ENCODE results near the gene OR51E1.

Gene OR51E1

GRCh38 chr11:4643682-4644081 lies at the start of gene OR51E1:
Gene OR51E1, plus strand, starts transcription at chr11:4643982. Its CDS starts 8,545 bp downstream, at chr11:4652527.
- no peak for DNase-seq

- DNase-seq = no peak
Observed at GRCh38 chr11:4605057-4605456, 38.7 kb upstream of the OR51E1 start.

DNA sequence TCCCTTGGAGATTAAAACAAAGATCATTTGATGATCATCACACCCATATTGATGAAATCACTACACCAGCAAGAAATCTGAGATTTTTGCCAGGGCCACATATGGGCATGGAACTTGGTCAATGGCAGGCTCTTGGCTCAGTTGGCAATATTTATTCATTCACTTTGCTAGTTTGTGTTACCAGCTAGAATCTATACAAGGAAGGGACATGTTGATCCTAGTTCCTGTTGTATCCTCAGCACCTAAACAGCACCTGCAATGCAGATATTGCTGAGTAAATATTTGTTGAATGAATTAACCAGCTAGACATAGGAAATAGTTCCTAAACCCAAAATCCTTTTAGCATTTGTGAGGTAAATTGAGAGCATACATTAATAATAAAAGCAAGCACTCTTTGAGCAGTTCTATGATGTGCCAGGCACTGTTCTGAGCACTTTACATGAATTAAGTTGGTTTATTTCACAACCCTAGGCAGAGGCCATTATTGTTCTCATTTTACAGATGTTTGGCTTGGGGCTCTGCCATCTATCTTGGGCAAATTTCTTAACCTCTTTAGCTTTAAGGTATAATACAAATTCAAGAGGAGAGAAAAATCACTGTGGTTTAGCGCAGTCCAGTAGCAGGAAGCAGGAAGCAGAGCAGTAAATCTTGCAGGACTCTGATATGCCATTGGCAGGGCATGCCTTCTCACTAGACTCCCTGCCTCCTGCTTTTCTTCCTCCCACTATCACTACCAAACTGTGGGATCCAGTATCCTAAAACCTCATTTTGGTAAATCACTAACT lies 37.4 kb upstream of the OR51E1 start:
- DNase-seq = no peak

GRCh38 chr11:4607096-4607495 lies 36.7 kb upstream of the OR51E1 start:
- DNase-seq = no peak

- peak; percentile 70 for DNase-seq
Observed at GRCh38 chr11:4607781-4608666, 35.8 kb upstream of the OR51E1 start, which contains the start of gene TRIM68. Gene TRIM68, minus strand, starts transcription at chr11:4608231. Its CDS starts 2,727 bp downstream, at chr11:4605504.

DNA sequence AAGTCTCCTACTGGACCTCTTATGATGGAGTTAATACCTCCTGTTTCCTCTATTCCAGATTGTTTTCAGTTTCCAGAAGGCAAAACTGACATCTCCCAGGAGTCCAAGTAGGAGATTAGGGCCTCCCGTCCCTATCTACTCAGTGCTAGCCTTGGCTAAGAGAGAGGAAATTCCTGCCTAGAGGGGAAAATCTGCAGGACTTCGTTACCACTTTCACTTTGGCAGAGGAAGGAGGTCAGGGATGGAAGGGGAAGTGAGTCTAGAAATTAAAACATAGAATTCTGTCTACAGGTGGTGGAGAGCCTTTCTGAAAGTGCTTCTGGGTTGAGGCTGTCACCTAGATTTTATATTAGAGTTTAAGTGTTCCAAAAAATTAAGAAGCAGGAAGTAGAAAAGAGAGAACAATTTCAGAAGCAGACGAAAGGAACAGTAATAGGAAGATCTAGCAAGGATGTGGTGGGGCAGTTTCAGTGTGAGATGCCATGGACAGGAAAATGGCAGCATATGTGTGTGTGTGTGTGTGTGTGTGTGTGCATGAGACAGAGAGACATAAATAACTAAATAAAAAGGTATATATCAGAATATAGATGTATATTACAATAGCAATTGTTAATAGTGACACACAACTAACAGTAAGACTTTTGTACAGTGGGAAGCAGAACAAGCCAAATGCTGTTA lies 33.4 kb upstream of the OR51E1 start:
- DNase-seq = no peak

DNA sequence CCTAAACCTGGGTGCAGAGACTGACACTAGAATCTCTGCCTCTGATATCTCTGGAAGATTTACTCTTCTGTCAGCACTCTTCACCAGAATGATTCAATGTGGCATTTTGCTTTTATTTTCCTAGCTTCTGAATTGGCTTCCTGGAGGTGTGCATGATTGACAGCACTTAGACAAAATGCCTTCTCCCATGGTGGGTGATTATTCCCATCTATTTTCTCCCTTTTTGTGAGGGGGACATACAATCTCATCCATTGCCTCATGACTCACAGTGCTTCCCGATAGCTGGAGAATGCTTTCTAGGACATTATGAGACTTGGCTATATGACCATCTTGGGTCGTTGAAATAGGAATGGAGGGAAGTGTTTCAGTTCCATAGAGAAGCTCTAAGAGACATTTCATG lies 31.8 kb upstream of the OR51E1 start:
- no peak for DNase-seq

GRCh38 chr11:4615856-4616444 lies 27.8 kb upstream of the OR51E1 start:
- DNase-seq = no peak

DNA sequence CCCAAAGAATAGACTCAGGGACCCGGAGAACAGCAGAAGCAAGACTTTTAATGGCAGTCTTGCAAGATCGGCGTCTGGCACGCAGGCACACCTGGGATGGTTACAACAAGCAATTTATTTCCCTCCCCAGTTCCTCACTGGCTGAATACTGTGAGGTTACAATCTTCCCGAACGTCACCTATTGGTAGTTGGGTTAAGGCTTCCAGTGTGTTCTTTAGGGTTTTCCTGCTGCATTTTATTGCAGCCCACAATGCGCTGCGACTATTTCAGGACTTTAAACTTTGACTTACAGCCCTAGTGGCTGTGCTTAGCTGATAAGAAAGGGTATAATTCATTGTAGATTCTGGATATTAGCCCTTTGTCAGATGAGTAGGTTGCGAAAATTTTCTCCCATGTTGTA lies 24.3 kb upstream of the OR51E1 start:
- no peak for DNase-seq

GRCh38 chr11:4626207-4627099 lies 17.3 kb upstream of the OR51E1 start:
- peak; percentile 29 for DNase-seq

- no peak for DNase-seq
Observed at GRCh38 chr11:4636136-4636535, 7.6 kb upstream of the OR51E1 start.

DNA sequence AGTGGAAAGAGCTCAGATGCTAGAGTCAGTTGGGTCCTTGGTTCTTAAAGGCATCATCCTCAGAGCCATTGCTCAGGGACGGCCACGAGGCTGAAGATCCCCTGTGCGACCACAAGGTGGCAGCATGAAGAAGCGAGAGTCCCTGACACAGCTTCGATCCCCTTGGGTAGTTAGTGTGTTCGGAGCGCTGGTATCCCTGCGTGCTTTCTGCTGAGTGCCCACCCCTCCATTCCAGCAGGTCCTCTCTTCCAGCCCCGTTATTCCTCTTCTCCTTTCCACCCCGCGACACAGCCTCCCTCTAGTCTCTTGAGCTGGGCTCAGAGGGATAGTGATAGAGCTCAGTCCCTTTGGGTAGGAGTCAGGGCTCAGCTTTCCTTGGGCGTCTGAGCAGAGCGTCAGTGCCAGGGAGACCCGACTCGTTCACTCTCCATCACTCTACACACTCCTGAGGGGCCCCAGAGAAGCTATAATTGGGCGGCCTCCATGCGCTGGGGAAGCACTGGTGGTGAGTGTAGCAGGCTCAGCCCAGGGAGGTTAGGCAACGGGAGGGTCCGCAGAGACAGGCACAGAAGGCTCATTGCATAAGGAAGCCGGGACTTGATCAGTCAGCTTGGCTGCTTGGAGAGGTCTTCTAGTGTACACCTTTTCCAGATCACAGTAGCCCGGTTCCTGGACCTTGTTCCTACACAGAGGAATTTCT lies 6.7 kb upstream of the OR51E1 start, which contains the start of gene OR51D1:
Gene OR51D1, plus strand, starts transcription at position 516 of the 700 bp plus-strand sequence. CDS start 2,314 bp downstream, outside the sequence.
- peak; percentile 24 for DNase-seq

DNA sequence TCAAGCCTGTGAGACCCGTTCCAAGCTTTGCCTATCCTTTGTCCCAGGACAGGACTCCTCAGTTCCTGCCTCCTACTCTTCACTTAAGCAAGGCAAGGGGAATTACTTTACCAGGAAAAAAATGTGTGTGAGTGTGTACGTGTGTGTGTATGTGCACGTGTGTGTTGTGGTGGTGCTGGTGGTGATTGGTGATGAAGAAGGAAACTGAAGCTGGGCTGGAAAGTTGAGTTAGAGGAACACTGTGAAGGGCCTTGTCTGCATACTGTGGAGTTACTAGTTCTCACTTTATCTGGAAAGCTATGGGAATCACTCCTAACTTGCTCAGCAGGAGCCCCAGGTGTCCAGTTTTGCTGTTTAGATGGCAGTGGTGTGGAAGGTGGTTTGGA lies 6.1 kb upstream of the OR51E1 start:
- DNase-seq = no peak

- DNase-seq = no peak
Observed at GRCh38 chr11:4639931-4640330, 3.9 kb upstream of the OR51E1 start.

DNA sequence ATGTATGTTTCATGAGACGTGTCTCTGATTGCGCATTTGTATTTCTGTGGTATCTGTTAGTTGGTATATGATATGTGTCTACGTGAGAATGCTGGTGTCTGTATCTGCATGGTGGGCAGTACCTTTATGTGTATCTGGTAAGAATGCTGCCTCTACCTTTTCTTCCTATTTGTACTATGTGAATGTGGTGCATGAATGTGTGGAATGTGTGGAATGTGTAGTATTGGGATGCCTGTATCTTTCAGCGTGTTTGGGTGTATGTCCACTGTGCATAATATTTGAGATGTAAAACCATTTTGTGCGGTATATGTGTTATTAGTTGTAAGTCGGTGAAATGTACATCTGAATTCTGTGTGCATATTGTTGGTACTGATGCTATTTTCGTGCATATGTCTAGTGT lies 2.3 kb upstream of the OR51E1 start:
- DNase-seq = no peak

- no peak for DNase-seq
Observed at GRCh38 chr11:4642043-4642442, 1.7 kb upstream of the OR51E1 start.

- DNase-seq = no peak
Observed at GRCh38 chr11:4643076-4643475, 706 bp upstream of the OR51E1 start.

- DNase-seq = no peak
Observed at GRCh38 chr11:4644233-4644632, 451 bp downstream of the OR51E1 start.

- DNase-seq = no peak
Observed at GRCh38 chr11:4645974-4646373, 2.2 kb downstream of the OR51E1 start.

GRCh38 chr11:4647766-4648165 lies 4.0 kb downstream of the OR51E1 start:
- no peak for DNase-seq
